H9 (cell line): ENCODE results near the gene KCNH5. TPM values are rescaled to one million over a fixed set of nuclear protein-coding genes. Genes with fewer than 3 reads are reported as not detected.

Experiments used
- DNase-seq: peaks from one replicate; pipeline ENCODE4 v3.0.0-alpha.2; 2017
- H2AFZ ChIP-seq: one replicate; pipeline ENCODE4 v1.6.1; 2013; ENCODE audit warnings: mild to moderate bottlenecking, low read length, control low read depth, moderate library complexity
- H2AK5ac ChIP-seq: 2 replicates; pipeline ENCODE4 v1.6.1; 2013; ENCODE audit warnings: low read length, control low read depth, mixed read lengths; ENCODE audit not compliant: insufficient read length
- H2BK120ac ChIP-seq: one replicate; pipeline ENCODE4 v1.6.1; 2013; ENCODE audit warnings: low read depth, mild to moderate bottlenecking, low read length, control low read depth, inconsistent platforms; ENCODE audit not compliant: poor library complexity, severe bottlenecking
- H2BK12ac ChIP-seq: 2 replicates; pipeline ENCODE4 v1.6.1; 2013; ENCODE audit warnings: low read length, control low read depth, mixed read lengths, low read depth; ENCODE audit not compliant: insufficient read length
- H2BK15ac ChIP-seq: 2 replicates; pipeline ENCODE4 v1.6.1; 2013; ENCODE audit warnings: low read depth, low read length, control low read depth
- H2BK20ac ChIP-seq: one replicate; pipeline ENCODE4 v1.6.1; 2013; ENCODE audit warnings: low read depth, mild to moderate bottlenecking, low read length, control low read depth, inconsistent platforms; ENCODE audit not compliant: poor library complexity, severe bottlenecking
- H2BK5ac ChIP-seq: 2 replicates; pipeline ENCODE4 v1.6.1; 2013; ENCODE audit warnings: low read length, control low read depth, mixed read lengths; ENCODE audit not compliant: insufficient read length
- H3K14ac ChIP-seq: 2 replicates; pipeline ENCODE4 v1.6.1; 2013; ENCODE audit warnings: low read length, control low read depth; ENCODE audit not compliant: insufficient read depth
- H3K18ac ChIP-seq: 2 replicates; pipeline ENCODE4 v1.6.1; 2013; ENCODE audit warnings: low read depth, mild to moderate bottlenecking, mixed read lengths, low read length, control low read depth; ENCODE audit not compliant: insufficient read length
- H3K23ac ChIP-seq: 2 replicates; pipeline ENCODE4 v1.6.1; 2013; ENCODE audit warnings: low read length, control low read depth, mixed read lengths, low read depth; ENCODE audit not compliant: insufficient read length
- H3K23me2 ChIP-seq: 2 replicates; pipeline ENCODE4 v1.6.1; 2013; ENCODE audit warnings: low read depth, mild to moderate bottlenecking, mixed read lengths, low read length, control low read depth; ENCODE audit not compliant: insufficient read length, poor library complexity, severe bottlenecking
- H3K27ac ChIP-seq: 2 replicates; pipeline ENCODE4 v1.5.1; 2013; ENCODE audit warnings: low read length, control low read depth, mixed read lengths, low read depth; ENCODE audit not compliant: insufficient read length
- H3K27me3 ChIP-seq: 2 replicates; pipeline ENCODE4 v1.6.1; 2013; ENCODE audit warnings: low read length, control low read depth, inconsistent platforms; ENCODE audit not compliant: insufficient read depth
- H3K4ac ChIP-seq: 2 replicates; pipeline ENCODE4 v1.6.1; 2013; ENCODE audit warnings: low read depth, mild to moderate bottlenecking, control low read depth, inconsistent platforms, low read length, moderate library complexity
- H3K4me1 ChIP-seq: 2 replicates; pipeline ENCODE4 v1.6.1; 2013; ENCODE audit warnings: low read length, control low read depth, inconsistent platforms; ENCODE audit not compliant: insufficient read depth
- H3K4me2 ChIP-seq: 2 replicates; pipeline ENCODE4 v1.6.1; 2013; ENCODE audit warnings: low read length, control low read depth, mixed read lengths; ENCODE audit not compliant: insufficient read length, insufficient read depth
- H3K56ac ChIP-seq: 2 replicates; pipeline ENCODE4 v1.6.1; 2013; ENCODE audit warnings: low read depth, mild to moderate bottlenecking, mixed read lengths, low read length, control low read depth; ENCODE audit not compliant: insufficient read length
- H3K79me1 ChIP-seq: 2 replicates; pipeline ENCODE4 v1.6.1; 2013; ENCODE audit warnings: low read depth, mild to moderate bottlenecking, moderate library complexity, low read length, control low read depth, inconsistent platforms; ENCODE audit not compliant: insufficient read depth, poor library complexity, severe bottlenecking
- H3K79me2 ChIP-seq: 2 replicates; pipeline ENCODE4 v1.6.1; 2013; ENCODE audit warnings: low read length, control low read depth, inconsistent platforms; ENCODE audit not compliant: insufficient read depth
- H3K9ac ChIP-seq: 2 replicates; pipeline ENCODE4 v1.6.1; 2013; ENCODE audit warnings: low read length, control low read depth, mixed read lengths; ENCODE audit not compliant: insufficient read length; ENCODE audit errors: extremely low read depth
- H3K9me3 ChIP-seq: one replicate; pipeline ENCODE4 v1.6.1; 2013; ENCODE audit warnings: low read depth, low read length, inconsistent platforms; ENCODE audit not compliant: control insufficient read depth
- H3T11ph ChIP-seq: one replicate; pipeline ENCODE4 v1.6.1; 2013; ENCODE audit warnings: mild to moderate bottlenecking, low read length, control low read depth, inconsistent platforms
- H4K20me1 ChIP-seq: one replicate; pipeline ENCODE4 v1.6.1; 2013; ENCODE audit not compliant: control insufficient read depth, insufficient read length, insufficient read depth
- H4K5ac ChIP-seq: 2 replicates; pipeline ENCODE4 v1.6.1; 2013; ENCODE audit warnings: low read depth, mild to moderate bottlenecking, mixed read lengths, low read length, control low read depth; ENCODE audit not compliant: insufficient read length
- H4K8ac ChIP-seq: replicated peaks from 2 replicates; pipeline ENCODE4 v1.6.1; 2013; ENCODE audit warnings: low read length, control low read depth, mixed read lengths, low read depth; ENCODE audit not compliant: insufficient read length
- H4K91ac ChIP-seq: 2 replicates; pipeline ENCODE4 v1.6.1; 2013; ENCODE audit warnings: low read depth, mild to moderate bottlenecking, moderate library complexity, mixed read lengths, low read length, control low read depth; ENCODE audit not compliant: insufficient read length
- H3K27ac Mint-ChIP-seq, 3 experiments: 2 replicates in 2 of 3; 3 replicates in 1 of 3; pipeline ENCODE4 v1.8.0; 2020 to 2021; ENCODE audit warnings: mixed read lengths in 3 of 3, mild to moderate bottlenecking in 1 of 3, moderate library complexity in 1 of 3
- H3K27me3 Mint-ChIP-seq: 2 replicates; pipeline ENCODE4 v1.8.0; 2021; ENCODE audit warnings: low read depth, mild to moderate bottlenecking, moderate library complexity, mixed read lengths
- H3K36me3 Mint-ChIP-seq, 3 experiments: 2 replicates in 2 of 3; 3 replicates in 1 of 3; pipeline ENCODE4 v1.8.0; 2020 to 2021; ENCODE audit warnings: low read depth in 3 of 3, mixed read lengths in 3 of 3; ENCODE audit not compliant: insufficient read depth in 1 of 3
- H3K4me1 Mint-ChIP-seq, 2 experiments: 2 replicates each; pipeline ENCODE4 v1.8.0; 2020; ENCODE audit warnings: mixed read lengths in 2 of 2
- H3K4me3 Mint-ChIP-seq, 2 experiments: 2 replicates in 1 of 2; 3 replicates in 1 of 2; pipeline ENCODE4 v1.8.0; 2020 to 2021; ENCODE audit warnings: mild to moderate bottlenecking in 2 of 2, mixed read lengths in 2 of 2, moderate library complexity in 1 of 2
- H3K9me3 Mint-ChIP-seq, 2 experiments: 2 replicates in 1 of 2; 3 replicates in 1 of 2; pipeline ENCODE4 v1.8.0; 2020; ENCODE audit warnings: mild to moderate bottlenecking in 2 of 2, mixed read lengths in 2 of 2, moderate library complexity in 1 of 2
- CTCF ChIP-seq: fragments of 200-600 bp; sonication (generic); conservative IDR thresholded peaks from 3 replicates; pipeline ENCODE4 v1.8.0; 2021; ENCODE audit warnings: antibody characterized with exemption, mild to moderate bottlenecking
- WGBS: extraction: QIAGEN DNeasy Blood & Tissue Kit; methylation state at CpG from one replicate; pipeline ENCODE4 v1.1.7; 2013; ENCODE audit warnings: missing lambda C conversion rate, low lambda C conversion rate, mixed read lengths; ENCODE audit not compliant: insufficient read length; ENCODE audit errors: extremely low coverage; 5-methylcytosine and 5-hydroxymethylcytosine counted together
- total RNA-seq: library from RNA; stranded (reverse); gene quantifications from 2 replicates; pipeline ENCODE4 v1.2.1, GENCODE V29; 2021

KCNH5 gene
- total RNA-seq, 1 experiment from 2014 or later = 0.42 TPM

GRCh38 chr14:63050694-63051093, 5.4 kb upstream of the KCNH5 start:
- Mint-ChIP-seq H3K4me1 (peaks cover 21 to 23% of the 10 kb centered on the region in 2 experiments), H3K36me3 (no peaks in the 10 kb centered on the region; a peak in 2 of 7 replicates), H3K9me3 (no peaks in the 10 kb centered on the region; a peak in 2 of 5 replicates), H3K4me3 (no peak overlapping the region), H3K27me3 (no peaks in the 10 kb centered on the region; the same call in 1 of the 2 replicates), H3K27ac (no peak overlapping the region)
- no peak overlapping the region for H3K4me2 ChIP-seq
- no peaks in the 10 kb centered on the region for H4K20me1 ChIP-seq
- H3T11ph ChIP-seq = no peak overlapping the region
- H2AK5ac ChIP-seq = no peak overlapping the region
- H2BK5ac ChIP-seq = no peak overlapping the region
- no peak overlapping the region for H3K23ac ChIP-seq
- H2AFZ ChIP-seq = no peak overlapping the region
- H3K27ac ChIP-seq = no peak overlapping the region
- no peaks in the 10 kb centered on the region for H3K4me1 ChIP-seq
- H2BK15ac ChIP-seq = no peak overlapping the region
- H3K27me3 ChIP-seq = peaks cover 11% of the 10 kb centered on the region; the same call in 1 of the 2 replicates
- no peak for TF ChIP-seq CTCF
- no peak overlapping the region for H3K18ac ChIP-seq
- DNase-seq = no peak
- no peak overlapping the region for H2BK120ac ChIP-seq
- no peak overlapping the region for H2BK20ac ChIP-seq
- H3K9ac ChIP-seq = no peak overlapping the region
- no peak overlapping the region for H3K56ac ChIP-seq
- no CpG with 5 or more reads among the region's 2 CpGs for WGBS
- H3K9me3 ChIP-seq = no peaks in the 10 kb centered on the region
- no peak overlapping the region for H3K14ac ChIP-seq
- H4K5ac ChIP-seq = no peak overlapping the region
- no peak overlapping the region for H3K4ac ChIP-seq
- no peak overlapping the region for H4K8ac ChIP-seq
- H2BK12ac ChIP-seq = no peak overlapping the region
- no peak overlapping the region for H4K91ac ChIP-seq
- no peaks in the 10 kb centered on the region for H3K79me1 ChIP-seq
- H3K23me2 ChIP-seq = peaks cover 10% of the 10 kb centered on the region
- no peaks in the 10 kb centered on the region for H3K79me2 ChIP-seq
